Liver (tissue), 9 donors: ENCODE data around the gene SLC25A2. TPM values are rescaled to one million over a fixed set of nuclear protein-coding genes. Genes with fewer than 3 reads are reported as not detected.
"Not testable (repeated sequence)": the region's sequence is repeated elsewhere in the genome, so short reads cannot be mapped to it uniquely, and the experiment has no call there.

Experiments
- DNase-seq: peaks from one replicate; pipeline ENCODE4 v3.0.0-alpha.2; 2017; ENCODE audit warnings: low spot score
- H3K27ac ChIP-seq, 2 donors: one replicate each; pipeline ENCODE4 v1.7.0; 2013; ENCODE audit warnings: inconsistent platforms in 2 of 2, low read length in 2 of 2, control low read depth in 1 of 2, low read depth in 1 of 2, mild to moderate bottlenecking in 1 of 2
- H3K27me3 ChIP-seq, 4 donors: one replicate each; pipeline versions ENCODE4 v1.6.1 to v1.7.0; 2013; ENCODE audit warnings: low read length in 3 of 4, inconsistent platforms in 1 of 4, mild to moderate bottlenecking in 1 of 4, moderate library complexity in 1 of 4; ENCODE audit not compliant: control insufficient read depth in 4 of 4, insufficient read depth in 4 of 4
- H3K36me3 ChIP-seq, 4 donors: one replicate each; pipeline versions ENCODE4 v1.6.1 to v1.7.0; 2013; ENCODE audit warnings: low read length in 3 of 4, mild to moderate bottlenecking in 3 of 4, low read depth in 1 of 4, moderate library complexity in 1 of 4; ENCODE audit not compliant: control insufficient read depth in 4 of 4, insufficient read depth in 3 of 4
- H3K4me1 ChIP-seq, 4 donors: one replicate each; pipeline versions ENCODE4 v1.6.1 to v1.7.0; 2013; ENCODE audit warnings: low read length in 3 of 4, mild to moderate bottlenecking in 3 of 4, moderate library complexity in 1 of 4; ENCODE audit not compliant: control insufficient read depth in 4 of 4, insufficient read depth in 4 of 4
- H3K4me3 ChIP-seq, 3 donors: one replicate each; pipeline versions ENCODE4 v1.6.1 to v1.7.0; 2013; ENCODE audit warnings: low read length in 3 of 3, control low read depth in 1 of 3, low read depth in 1 of 3, mild to moderate bottlenecking in 1 of 3
- H3K9ac ChIP-seq, 2 donors: one replicate each; pipeline ENCODE4 v1.7.0; 2013; ENCODE audit warnings: low read length in 2 of 2, mild to moderate bottlenecking in 2 of 2, moderate library complexity in 2 of 2, control low read depth in 1 of 2, low read depth in 1 of 2
- H3K9me3 ChIP-seq, 4 donors: one replicate each; pipeline versions ENCODE4 v1.6.1 to v1.7.0; 2013; ENCODE audit warnings: low read length in 3 of 4; ENCODE audit not compliant: control insufficient read depth in 4 of 4
- ATF3 ChIP-seq: IDR thresholded peaks from 2 replicates; pipeline ENCODE4 v1.6.1; 2016; ENCODE audit warnings: antibody characterized with exemption
- CTCF ChIP-seq: fragments of 150-350 bp; IDR thresholded peaks from 2 replicates; pipeline ENCODE4 v1.5.1; 2017; ENCODE audit warnings: improper control_type of control experiment, low read depth, low read length; ENCODE audit not compliant: missing input control
- GABPA ChIP-seq, 2 donors: IDR thresholded peaks in 1 of 2; conservative IDR thresholded peaks in 1 of 2; 2 replicates each; pipeline ENCODE4 v1.6.1; 2016; ENCODE audit warnings: antibody characterized with exemption in 2 of 2, mild to moderate bottlenecking in 1 of 2, moderate library complexity in 1 of 2
- HNF4G ChIP-seq: IDR thresholded peaks from 2 replicates; pipeline ENCODE4 v1.6.1; 2016; ENCODE audit warnings: antibody characterized with exemption
- RAD21 ChIP-seq, 2 donors: IDR thresholded peaks; 2 replicates each; pipeline ENCODE4 v1.6.1; 2016; ENCODE audit warnings: antibody characterized with exemption in 2 of 2, mild to moderate bottlenecking in 2 of 2
- REST ChIP-seq: IDR thresholded peaks from 2 replicates; pipeline ENCODE4 v1.6.1; 2016; ENCODE audit warnings: antibody characterized with exemption, mild to moderate bottlenecking
- RXRA ChIP-seq, 2 donors: IDR thresholded peaks; 2 replicates each; pipeline ENCODE4 v1.6.1; 2017 to 2018; ENCODE audit warnings: antibody characterized with exemption in 2 of 2, mild to moderate bottlenecking in 1 of 2
- TAF1 ChIP-seq: conservative IDR thresholded peaks from 2 replicates; pipeline ENCODE4 v1.6.1; 2016; ENCODE audit warnings: antibody characterized with exemption, mild to moderate bottlenecking
- YY1 ChIP-seq: IDR thresholded peaks from 2 replicates; pipeline ENCODE4 v1.6.1; 2016; ENCODE audit warnings: antibody characterized with exemption, mild to moderate bottlenecking
- ZBTB33 ChIP-seq: IDR thresholded peaks from 2 replicates; pipeline ENCODE4 v1.6.1; 2016; ENCODE audit warnings: antibody characterized with exemption
- WGBS: extraction: QIAGEN DNeasy Blood & Tissue Kit; methylation state at CpG from one replicate; pipeline ENCODE4 v1.1.7; 2013; 5-methylcytosine and 5-hydroxymethylcytosine counted together
- polyA plus RNA-seq, 2 donors: library from polyadenylated mRNA; stranded (reverse) in 1 of 2; unstranded in 1 of 2; fragments of 200-250 nt in 1 of 2; fragments of >200 nt in 1 of 2; fragmentation: Nextera tagmentation in 1 of 2; extraction: Ambion mirVana in 1 of 2; gene quantifications; one replicate each; pipeline versions ENCODE4 v1.2.1 to v1.2.3, GENCODE V29; 2013 to 2015
- total RNA-seq, 2 donors: library from RNA; depleted of rRNA; stranded (reverse); fragments of >200 nt; gene quantifications; one replicate each; pipeline ENCODE4 v1.2.3, GENCODE V29; 2014
- donor health status: healthy.
- donor health status: healthy.
- donor health status: healthy.
- donor health status: healthy.
- donor health status: healthy.

The SLC25A2 gene
- total and polyA plus RNA-seq, 4 donors: 0.19 to 0.42 TPM; not detected in 2

GRCh38 chr5:141342773-141343172, 38.9 kb upstream of the SLC25A2 start:
- Histone ChIP-seq H3K27me3 (peaks cover 0 to 17% (median 9%) of the 10 kb centered on the region in 4 donors), H3K4me1 (no peaks in the 10 kb centered on the region), H3K9ac (no peak overlapping the region)

GRCh38 chr5:141340781-141341354, 37.0 kb upstream of the SLC25A2 start:
- not testable (repeated sequence) for DNase-seq, H3K4me1 ChIP-seq, H3K27ac ChIP-seq, H3K36me3 ChIP-seq, H3K9ac ChIP-seq, H3K4me3 ChIP-seq
- 40% methylated on average over 45 of the region's 45 CpGs for WGBS
- H3K9me3 ChIP-seq: peaks cover 33 to 76% (median 38%) of the 10 kb centered on the region in 4 donors
- H3K27me3 ChIP-seq: peaks cover 0 to 17% (median 10%) of the 10 kb centered on the region in 4 donors

More at GRCh38 chr5:141342773-141343172, 38.9 kb upstream of the SLC25A2 start:
- H3K4me3 ChIP-seq: peak overlapping the region in 1 of 3 donors; percentile 7
- peaks cover 0 to 2% (median 0%) of the 10 kb centered on the region in 4 donors for H3K36me3 ChIP-seq
- peaks cover 28 to 81% (median 38%) of the 10 kb centered on the region in 4 donors for H3K9me3 ChIP-seq
- TF ChIP-seq ZBTB33 (no peak), RAD21 (IDR thresholded peaks at IDR 0.05) (no peak), TAF1 (no peak), CTCF (no peak), RXRA (IDR thresholded peaks at IDR 0.05) (no peak), ATF3 (no peak), GABPA (IDR thresholded peaks at IDR 0.05 in 1 of 2, conservative IDR thresholded peaks at IDR 0.05 in 1 of 2) (no peak), HNF4G (no peak), REST (no peak), YY1 (no peak)
- WGBS: 14% methylated on average over 1 of the region's 1 CpG
- no peak overlapping the region for H3K27ac ChIP-seq
- DNase-seq: no peak
